ENCODE results near the gene WNT5B.

The WNT5B gene

DNA sequence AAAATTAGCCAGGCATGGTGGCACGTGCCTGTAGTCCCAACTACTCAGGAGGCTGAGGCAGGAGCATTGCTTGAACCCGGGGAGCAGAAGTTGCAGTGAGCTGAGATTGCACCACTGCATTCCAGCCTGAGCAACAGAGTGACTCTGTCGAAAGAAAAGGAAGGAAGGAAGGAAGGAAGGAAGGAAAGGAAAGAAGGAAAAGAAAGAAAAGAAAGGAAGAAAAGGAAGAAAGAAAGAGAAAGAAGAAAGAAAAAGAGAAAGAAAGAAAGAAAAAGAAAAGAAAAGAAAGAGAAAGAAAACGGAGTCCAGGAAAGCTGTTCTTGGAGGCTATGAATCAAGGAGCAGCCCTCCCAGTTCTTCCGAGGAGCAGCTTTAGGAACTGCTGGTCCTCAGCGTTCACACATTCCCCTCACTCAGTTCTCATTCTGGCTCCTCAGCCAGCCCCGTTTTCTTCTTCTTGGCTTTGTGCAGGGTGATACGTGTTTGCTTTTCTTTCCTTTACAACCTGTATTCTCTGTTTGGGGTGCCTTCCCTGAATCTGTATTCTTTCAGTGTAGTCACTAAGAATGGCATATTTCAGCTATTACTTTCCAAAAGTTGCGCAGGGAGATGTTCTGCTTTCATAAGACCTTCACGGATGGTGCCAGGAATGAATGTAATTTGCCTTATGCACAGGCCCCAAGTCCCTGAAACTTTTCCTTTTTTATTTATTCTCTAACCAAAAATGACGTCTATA lies 46.9 kb upstream of the WNT5B start:
- H3K4me3 ChIP-seq (ENCODE audit: low read length, poor library complexity, severe bottlenecking), result no peak overlapping the region
- no peaks in the 10 kb centered on the region for H3K9me2 ChIP-seq (replicated peaks; ENCODE audit: low read depth, low read length)
- peaks cover 7% of the 10 kb centered on the region for H4K20me1 ChIP-seq (ENCODE audit: insufficient read depth, low read length, poor library complexity, severe bottlenecking)
- TF ChIP-seq, protein P1, sequence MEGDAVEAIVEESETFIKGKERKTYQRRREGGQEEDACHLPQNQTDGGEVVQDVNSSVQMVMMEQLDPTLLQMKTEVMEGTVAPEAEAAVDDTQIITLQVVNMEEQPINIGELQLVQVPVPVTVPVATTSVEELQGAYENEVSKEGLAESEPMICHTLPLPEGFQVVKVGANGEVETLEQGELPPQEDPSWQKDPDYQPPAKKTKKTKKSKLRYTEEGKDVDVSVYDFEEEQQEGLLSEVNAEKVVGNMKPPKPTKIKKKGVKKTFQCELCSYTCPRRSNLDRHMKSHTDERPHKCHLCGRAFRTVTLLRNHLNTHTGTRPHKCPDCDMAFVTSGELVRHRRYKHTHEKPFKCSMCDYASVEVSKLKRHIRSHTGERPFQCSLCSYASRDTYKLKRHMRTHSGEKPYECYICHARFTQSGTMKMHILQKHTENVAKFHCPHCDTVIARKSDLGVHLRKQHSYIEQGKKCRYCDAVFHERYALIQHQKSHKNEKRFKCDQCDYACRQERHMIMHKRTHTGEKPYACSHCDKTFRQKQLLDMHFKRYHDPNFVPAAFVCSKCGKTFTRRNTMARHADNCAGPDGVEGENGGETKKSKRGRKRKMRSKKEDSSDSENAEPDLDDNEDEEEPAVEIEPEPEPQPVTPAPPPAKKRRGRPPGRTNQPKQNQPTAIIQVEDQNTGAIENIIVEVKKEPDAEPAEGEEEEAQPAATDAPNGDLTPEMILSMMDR (conservative IDR thresholded peaks at IDR 0.05; ENCODE audit: low read length), result no peak
- TF ChIP-seq EZH2phosphoT487 (IDR thresholded peaks at IDR 0.05; ENCODE audit: borderline replicate concordance), result no peak
- H3K4me2 ChIP-seq (ENCODE audit: low read depth, low read length, poor library complexity, severe bottlenecking), result no peak overlapping the region
- no peak overlapping the region for H2AFZ ChIP-seq (ENCODE audit: low read length)
- H3F3A ChIP-seq (ENCODE audit: low read depth), result no peaks in the 10 kb centered on the region
- peaks cover 5% of the 10 kb centered on the region; the same call in 1 of the 2 replicates for H3K36me3 ChIP-seq (ENCODE audit: insufficient read depth, low read length)
- no peaks in the 10 kb centered on the region for H3K9me3 ChIP-seq (ENCODE audit: insufficient read depth, low read depth, low read length)
- H3K27me3 ChIP-seq (ENCODE audit: insufficient read depth, low read length, poor library complexity, severe bottlenecking), result peaks cover 35% of the 10 kb centered on the region
- no peak overlapping the region for H3K9ac ChIP-seq (ENCODE audit: low read depth, low read length, poor library complexity, severe bottlenecking)
- no peaks in the 10 kb centered on the region for H3K79me2 ChIP-seq (ENCODE audit: insufficient read depth, low read length)
- peaks cover 4% of the 10 kb centered on the region for H3K4me1 ChIP-seq (ENCODE audit: insufficient read depth, low read length, poor library complexity, severe bottlenecking)

DNA sequence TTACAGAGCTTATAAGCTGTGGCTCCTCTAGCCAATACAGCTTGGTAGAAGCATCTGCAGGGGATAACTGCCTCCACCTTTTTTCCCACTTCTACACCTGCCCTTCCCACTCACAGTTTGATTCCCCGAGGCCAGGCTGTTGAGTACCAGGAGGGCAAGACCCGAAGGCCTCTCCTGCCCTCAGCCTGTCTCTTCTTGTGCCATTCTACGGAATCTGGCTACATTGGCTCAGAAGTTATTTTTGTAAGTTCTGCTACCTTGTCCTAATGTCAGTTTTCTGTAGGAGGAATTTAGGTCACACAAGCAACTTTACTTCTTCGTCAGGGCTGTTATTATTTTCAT lies 46.4 kb upstream of the WNT5B start:
- TF ChIP-seq EZH2phosphoT487 (IDR thresholded peaks at IDR 0.05; ENCODE audit: borderline replicate concordance), result no peak
- TF ChIP-seq, protein P1 (conservative IDR thresholded peaks at IDR 0.05; ENCODE audit: low read length), result no peak
- H2AFZ ChIP-seq (ENCODE audit: low read length), result no peak overlapping the region
- H3K9me3 ChIP-seq (ENCODE audit: insufficient read depth, low read depth, low read length), result no peaks in the 10 kb centered on the region
- peaks cover 30% of the 10 kb centered on the region for H3K27me3 ChIP-seq (ENCODE audit: insufficient read depth, low read length, poor library complexity, severe bottlenecking)
- H3K36me3 ChIP-seq (ENCODE audit: insufficient read depth, low read length), result peaks cover 5% of the 10 kb centered on the region; the same call in 1 of the 2 replicates
- peaks cover 7% of the 10 kb centered on the region for H3K4me1 ChIP-seq (ENCODE audit: insufficient read depth, low read length, poor library complexity, severe bottlenecking)
- no peaks in the 10 kb centered on the region for H3K9me2 ChIP-seq (replicated peaks; ENCODE audit: low read depth, low read length)
- no peak overlapping the region for H3K9ac ChIP-seq (ENCODE audit: low read depth, low read length, poor library complexity, severe bottlenecking)
- no peaks in the 10 kb centered on the region for H3F3A ChIP-seq (ENCODE audit: low read depth)
- H4K20me1 ChIP-seq (ENCODE audit: insufficient read depth, low read length, poor library complexity, severe bottlenecking), result peaks cover 10% of the 10 kb centered on the region
- H3K4me2 ChIP-seq (ENCODE audit: low read depth, low read length, poor library complexity, severe bottlenecking), result no peak overlapping the region
- H3K79me2 ChIP-seq (ENCODE audit: insufficient read depth, low read length), result no peaks in the 10 kb centered on the region
- no peak overlapping the region for H3K4me3 ChIP-seq (ENCODE audit: low read length, poor library complexity, severe bottlenecking)

GRCh38 chr12:1583421-1584078 lies 45.5 kb upstream of the WNT5B start:
- H3K27me3 ChIP-seq (ENCODE audit: insufficient read depth, low read length, poor library complexity, severe bottlenecking), result peaks cover 23% of the 10 kb centered on the region
- H3F3A ChIP-seq (ENCODE audit: low read depth), result no peaks in the 10 kb centered on the region
- peaks cover 18% of the 10 kb centered on the region for H4K20me1 ChIP-seq (ENCODE audit: insufficient read depth, low read length, poor library complexity, severe bottlenecking)
- H3K4me1 ChIP-seq (ENCODE audit: insufficient read depth, low read length, poor library complexity, severe bottlenecking), result peaks cover 16% of the 10 kb centered on the region
- H3K9me2 ChIP-seq (replicated peaks; ENCODE audit: low read depth, low read length), result no peaks in the 10 kb centered on the region
- H2AFZ ChIP-seq (ENCODE audit: low read length), result no peak overlapping the region
- H3K79me2 ChIP-seq (ENCODE audit: insufficient read depth, low read length), result peaks cover 6% of the 10 kb centered on the region
- H3K9me3 ChIP-seq (ENCODE audit: insufficient read depth, low read depth, low read length), result no peaks in the 10 kb centered on the region
- TF ChIP-seq EZH2phosphoT487 (IDR thresholded peaks at IDR 0.05; ENCODE audit: borderline replicate concordance), result no peak
- TF ChIP-seq, protein P1 (conservative IDR thresholded peaks at IDR 0.05; ENCODE audit: low read length), result peak; percentile 97
- H3K4me3 ChIP-seq (ENCODE audit: low read length, poor library complexity, severe bottlenecking), result peak overlapping the region; percentile 60
- peak overlapping the region; percentile 83 for H3K4me2 ChIP-seq (ENCODE audit: low read depth, low read length, poor library complexity, severe bottlenecking)
- peaks cover 5% of the 10 kb centered on the region; the same call in 1 of the 2 replicates for H3K36me3 ChIP-seq (ENCODE audit: insufficient read depth, low read length)
- no peak overlapping the region for H3K9ac ChIP-seq (ENCODE audit: low read depth, low read length, poor library complexity, severe bottlenecking)

Measured in Loucy (cell line).